Muscle of arm (tissue), 12 donors: ENCODE data around the gene NBDY. TPM values are rescaled to one million over a fixed set of nuclear protein-coding genes. Genes with fewer than 3 reads are reported as not detected.
"Not testable (repeated sequence)": the region's sequence is repeated elsewhere in the genome, so short reads cannot be mapped to it uniquely, and the experiment has no call there.

Experiments used
- DNase-seq: peaks from one replicate; pipeline ENCODE4 v3.0.0-alpha.2; 2013
- polyA plus RNA-seq, 12 donors: library from polyadenylated mRNA; unstranded; fragments of 120-200 nt; gene quantifications; one replicate each; pipeline ENCODE4 v1.2.1, GENCODE V29; 2013; ENCODE audit not compliant: insufficient read length in 12 of 12

NBDY gene
- polyA plus RNA-seq, 12 donors, result 9.7 to 59.9 (median 49.2) TPM; not detected in 1

- no peak for DNase-seq
Observed at GRCh38 chrX:56762707-56763555, 33.9 kb downstream of the NBDY start.

GRCh38 chrX:56763556-56764152 is 34.6 kb downstream of the NBDY start:
- DNase-seq, result peak; percentile 91

- peak; percentile 95 for DNase-seq
Observed at GRCh38 chrX:56764153-56764974, 35.3 kb downstream of the NBDY start.

GRCh38 chrX:56764975-56765791 is 36.1 kb downstream of the NBDY start:
- no peak for DNase-seq

- DNase-seq, result no peak
Observed at GRCh38 chrX:56765811-56766553, 36.9 kb downstream of the NBDY start.

- no peak for DNase-seq
Observed at GRCh38 chrX:56766554-56767347, 37.7 kb downstream of the NBDY start.

- not testable (repeated sequence) for DNase-seq
Observed at GRCh38 chrX:56767348-56768119, 38.5 kb downstream of the NBDY start.

GRCh38 chrX:56768120-56768660 is 39.1 kb downstream of the NBDY start:
- not testable (repeated sequence) for DNase-seq

GRCh38 chrX:56772675-56773521 is 43.9 kb downstream of the NBDY start:
- DNase-seq, result not testable (repeated sequence)

- DNase-seq, result not testable (repeated sequence)
Observed at GRCh38 chrX:56773522-56774060, 44.5 kb downstream of the NBDY start.

GRCh38 chrX:56778099-56778923 is 49.3 kb downstream of the NBDY start:
- not testable (repeated sequence) for DNase-seq

- not testable (repeated sequence) for DNase-seq
Observed at GRCh38 chrX:56778924-56779468, 50.0 kb downstream of the NBDY start.

GRCh38 chrX:56780681-56781649 is 51.9 kb downstream of the NBDY start:
- DNase-seq, result not testable (repeated sequence)

GRCh38 chrX:56782352-56782751 is 53.3 kb downstream of the NBDY start:
- DNase-seq, result no peak
